ENCODE results near the gene CRY2.
A peak's percentile ranks its signal among the peaks of the same experiment; 100 is the strongest.
"Not testable (repeated sequence)": the region's sequence is repeated elsewhere in the genome, so short reads cannot be mapped to it uniquely, and the experiment has no call there.

Gene CRY2

DNA sequence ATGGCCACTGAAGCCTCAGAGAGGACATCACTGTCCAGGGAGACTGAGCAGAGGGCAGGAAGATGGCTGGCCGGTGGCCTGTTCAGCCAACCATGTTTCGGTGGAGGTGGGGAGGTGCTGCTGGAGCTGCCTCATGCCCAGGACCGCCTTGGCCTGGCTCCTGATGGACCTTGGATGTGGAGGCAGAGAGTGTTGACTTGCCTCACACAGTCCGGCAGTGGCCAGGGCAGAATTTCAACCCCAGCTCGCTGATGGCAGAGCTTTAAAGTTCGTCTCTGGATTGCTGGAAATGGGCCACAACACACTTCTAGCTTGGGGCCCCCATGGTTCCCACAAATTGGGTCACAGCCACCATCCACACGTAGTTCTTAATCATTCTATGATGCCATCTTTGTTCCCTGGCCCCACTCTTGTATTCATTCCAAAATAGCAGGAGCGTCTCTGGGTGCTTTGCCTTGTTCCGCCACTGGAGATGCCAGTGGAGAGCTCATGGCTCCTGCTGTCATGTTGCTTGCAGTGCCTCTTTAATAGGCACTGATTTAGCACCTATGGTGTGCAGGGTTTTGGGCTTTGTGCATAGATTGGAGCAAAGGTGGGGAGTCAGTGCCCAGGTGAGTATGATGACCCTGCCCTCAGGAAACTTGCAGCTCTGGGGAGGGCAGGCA, 43.7 kb downstream of the CRY2 start:
- in situ Hi-C loops (cut with MboI; ENCODE audit: low pct_unique_long_range_greater_than_20kb, low sequenced_read_pairs), result no loop called here
- no peak for DNase-seq

GRCh38 chr11:45892856-45893255, 45.6 kb downstream of the CRY2 start:
- in situ Hi-C loops (cut with MboI; ENCODE audit: low pct_unique_long_range_greater_than_20kb, low sequenced_read_pairs), result no loop called here
- no peak for DNase-seq

DNA sequence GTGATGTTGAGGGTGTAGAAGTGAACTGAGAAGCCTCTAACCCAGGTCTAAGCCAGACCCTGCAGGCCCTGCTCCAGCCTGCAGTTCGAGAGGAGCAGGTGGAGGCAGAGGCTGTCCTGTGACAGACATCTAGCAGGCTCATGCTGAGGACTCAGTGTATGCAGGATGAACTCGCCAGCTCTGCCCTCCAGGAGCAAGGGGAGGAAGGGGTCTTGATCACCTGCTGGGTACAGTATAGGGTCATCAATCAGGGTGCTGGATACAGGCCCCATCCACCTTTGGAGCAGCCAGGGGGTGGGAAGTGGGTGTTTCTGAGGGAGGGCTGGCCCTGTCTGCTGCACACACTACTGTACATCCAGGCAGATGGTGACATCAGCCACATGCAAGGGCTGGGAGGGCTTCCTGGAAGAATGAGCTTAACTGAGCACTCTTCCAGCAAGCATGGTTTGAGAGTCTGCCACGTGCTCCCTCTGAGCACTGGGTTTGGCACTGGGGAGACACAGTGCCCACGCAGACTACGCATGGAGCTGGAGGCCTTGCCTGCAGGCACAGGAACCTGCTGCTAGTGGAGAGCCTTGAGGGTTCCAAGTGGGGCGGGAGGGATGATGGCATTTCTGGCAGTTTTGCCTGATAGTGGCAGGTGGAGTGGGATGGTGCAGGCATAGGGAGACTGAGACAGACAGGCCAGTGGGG, 47.4 kb downstream of the CRY2 start:
- in situ Hi-C loops (cut with MboI; ENCODE audit: low pct_unique_long_range_greater_than_20kb, low sequenced_read_pairs), result no loop called here
- DNase-seq, result no peak

DNA sequence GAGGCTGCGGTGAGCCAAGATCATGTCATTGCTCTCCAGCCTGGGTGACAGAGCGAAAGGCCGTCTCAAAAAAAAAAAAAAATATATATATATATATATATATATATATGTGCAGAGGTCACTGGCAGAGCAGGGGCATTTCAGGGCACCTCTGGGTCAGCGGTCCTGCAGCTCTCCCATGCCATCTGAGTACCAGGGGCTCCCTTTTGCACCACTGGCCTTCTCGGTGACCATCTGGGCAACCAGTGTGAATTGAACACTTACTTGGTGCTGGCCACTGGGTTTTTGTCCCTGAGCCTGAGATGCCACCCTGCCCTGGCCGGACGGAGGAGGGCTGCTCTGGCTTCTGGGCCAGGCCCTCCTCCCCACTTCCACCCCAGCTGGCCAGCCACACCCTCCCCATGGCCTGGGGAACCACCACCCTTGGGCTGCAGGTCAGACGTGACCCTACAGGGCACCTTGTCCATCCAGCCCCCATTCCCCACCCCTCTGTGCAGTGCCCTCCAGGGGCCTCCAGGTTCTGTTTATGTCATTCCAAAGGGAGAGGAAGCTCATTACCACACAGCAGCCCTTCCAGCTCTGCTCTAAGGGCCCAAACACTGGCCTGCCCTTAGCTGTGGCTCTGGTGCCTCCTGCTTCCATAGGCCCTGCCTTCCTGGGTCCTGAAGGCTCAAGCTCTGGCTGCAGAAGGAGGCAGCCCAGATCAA, 48.4 kb downstream of the CRY2 start:
- no peak for DNase-seq

GRCh38 chr11:45896422-45896984, 49.2 kb downstream of the CRY2 start:
- no peak for DNase-seq
- in situ Hi-C loops (cut with MboI; ENCODE audit: low pct_unique_long_range_greater_than_20kb, low sequenced_read_pairs), result no loop called here

More for the DNA sequence above, 48.4 kb downstream of the CRY2 start:
- in situ Hi-C loops (cut with MboI; ENCODE audit: low pct_unique_long_range_greater_than_20kb, low sequenced_read_pairs), result no loop called here

DNA sequence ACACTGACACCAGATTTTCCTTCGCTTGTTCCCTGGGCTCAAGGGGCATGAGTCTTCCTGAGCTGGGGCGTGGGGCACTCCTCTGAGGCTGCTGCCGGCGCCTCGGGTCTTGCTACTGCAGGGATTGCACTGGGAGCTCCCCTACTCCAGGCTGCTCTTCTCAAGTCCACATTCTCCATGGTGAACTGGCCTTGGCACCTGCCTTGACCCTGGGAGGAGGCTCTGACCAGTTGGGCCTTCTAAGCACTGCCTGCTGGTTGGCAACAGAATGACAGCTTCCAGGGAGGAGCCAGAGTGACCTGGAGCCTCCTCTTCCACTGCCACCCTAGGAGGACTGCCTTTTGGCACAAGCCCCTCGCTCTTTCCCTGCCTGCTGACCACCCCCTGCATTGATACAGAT, 50.3 kb downstream of the CRY2 start:
- DNase-seq, result no peak
- in situ Hi-C loops (cut with MboI; ENCODE audit: low pct_unique_long_range_greater_than_20kb, low sequenced_read_pairs), result no loop called here

- DNase-seq, result no peak
- in situ Hi-C loops (cut with MboI; ENCODE audit: low pct_unique_long_range_greater_than_20kb, low sequenced_read_pairs), result no loop called here
Observed at GRCh38 chr11:45899086-45899447, 51.8 kb downstream of the CRY2 start.

DNA sequence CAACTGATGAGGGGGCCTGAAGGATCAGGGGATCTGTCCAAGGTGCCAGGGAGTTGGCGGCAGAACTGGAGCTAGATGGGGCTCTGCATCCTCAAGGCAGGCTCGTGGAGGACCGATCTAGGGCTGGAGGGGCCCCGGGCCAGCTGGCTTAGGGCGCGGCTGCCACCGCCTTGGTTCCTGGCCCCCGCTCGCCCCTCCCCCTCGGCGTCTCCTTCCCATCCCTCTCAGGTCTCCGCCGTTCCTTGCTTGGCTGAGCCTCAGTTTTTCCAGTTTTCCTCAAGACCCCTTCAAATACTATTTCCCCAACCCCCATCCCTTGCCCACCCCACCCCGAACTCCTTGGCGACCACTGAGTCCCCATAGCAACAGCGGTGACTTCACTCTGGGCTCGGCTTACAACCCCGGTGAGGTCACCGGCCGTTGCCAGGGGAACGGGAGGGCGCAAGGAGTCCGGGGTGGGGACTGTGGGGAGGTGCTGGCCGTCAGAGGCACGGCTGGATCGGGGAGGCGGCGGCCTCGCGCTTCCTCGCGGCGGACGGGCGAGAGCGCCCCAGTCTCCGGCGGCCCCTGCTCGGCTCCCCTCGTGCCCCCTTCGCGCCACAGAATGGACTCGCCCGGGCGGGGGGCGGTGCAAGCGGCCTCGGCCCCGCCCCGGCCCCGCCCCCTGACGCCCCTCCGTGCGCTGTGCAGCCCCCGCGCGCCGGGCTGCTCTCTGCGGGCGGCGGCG, 52.3 kb downstream of the CRY2 start:
- in situ Hi-C loops (cut with MboI; ENCODE audit: low pct_unique_long_range_greater_than_20kb, low sequenced_read_pairs), result no loop called here
- peak; percentile 57 for DNase-seq

DNA sequence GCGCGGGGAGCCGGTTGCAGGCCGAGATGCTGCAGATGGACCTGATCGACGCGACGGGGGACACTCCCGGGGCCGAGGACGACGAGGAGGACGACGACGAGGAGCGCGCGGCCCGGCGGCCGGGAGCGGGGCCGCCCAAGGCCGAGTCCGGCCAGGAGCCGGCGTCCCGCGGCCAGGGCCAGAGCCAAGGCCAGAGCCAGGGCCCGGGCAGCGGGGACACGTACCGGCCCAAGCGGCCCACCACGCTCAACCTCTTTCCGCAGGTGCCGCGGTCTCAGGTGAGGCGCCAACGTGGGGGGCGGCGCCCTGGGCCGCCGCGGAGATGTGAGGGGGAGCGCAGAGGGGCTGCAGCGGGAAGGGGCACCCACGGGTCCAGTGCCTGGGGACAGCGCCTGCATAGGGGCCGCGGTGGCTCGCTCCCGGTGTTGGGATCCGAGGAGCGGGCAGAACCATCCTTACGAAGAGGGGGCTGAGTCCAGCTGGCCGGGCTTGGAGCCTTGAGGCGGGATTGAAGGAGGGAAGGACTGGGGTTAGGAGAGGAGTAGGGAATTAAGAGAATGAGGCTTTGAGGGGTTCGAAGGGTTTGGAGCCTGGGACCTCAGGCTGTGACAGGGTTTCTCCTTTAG, 53.0 kb downstream of the CRY2 start:
- in situ Hi-C loops (cut with MboI; ENCODE audit: low pct_unique_long_range_greater_than_20kb, low sequenced_read_pairs); DNase-seq: not testable (repeated sequence)

- in situ Hi-C loops (cut with MboI; ENCODE audit: low pct_unique_long_range_greater_than_20kb, low sequenced_read_pairs), result no loop called here
- DNase-seq, result no peak
Observed at GRCh38 chr11:45900916-45901617, 53.8 kb downstream of the CRY2 start.

- in situ Hi-C loops (cut with MboI; ENCODE audit: low pct_unique_long_range_greater_than_20kb, low sequenced_read_pairs), result no loop called here
- DNase-seq, result no peak
Observed at GRCh38 chr11:45901626-45902025, 54.4 kb downstream of the CRY2 start.

- no peak for DNase-seq
- in situ Hi-C loops (cut with MboI; ENCODE audit: low pct_unique_long_range_greater_than_20kb, low sequenced_read_pairs), result no loop called here
Observed at GRCh38 chr11:45902452-45903380, 55.4 kb downstream of the CRY2 start.

GRCh38 chr11:45904309-45904915, 57.1 kb downstream of the CRY2 start:
- no peak for DNase-seq
- in situ Hi-C loops (cut with MboI; ENCODE audit: low pct_unique_long_range_greater_than_20kb, low sequenced_read_pairs), result no loop called here

- no peak for DNase-seq
- in situ Hi-C loops (cut with MboI; ENCODE audit: low pct_unique_long_range_greater_than_20kb, low sequenced_read_pairs), result no loop called here
Observed at GRCh38 chr11:45905095-45905494, 57.8 kb downstream of the CRY2 start.

DNA sequence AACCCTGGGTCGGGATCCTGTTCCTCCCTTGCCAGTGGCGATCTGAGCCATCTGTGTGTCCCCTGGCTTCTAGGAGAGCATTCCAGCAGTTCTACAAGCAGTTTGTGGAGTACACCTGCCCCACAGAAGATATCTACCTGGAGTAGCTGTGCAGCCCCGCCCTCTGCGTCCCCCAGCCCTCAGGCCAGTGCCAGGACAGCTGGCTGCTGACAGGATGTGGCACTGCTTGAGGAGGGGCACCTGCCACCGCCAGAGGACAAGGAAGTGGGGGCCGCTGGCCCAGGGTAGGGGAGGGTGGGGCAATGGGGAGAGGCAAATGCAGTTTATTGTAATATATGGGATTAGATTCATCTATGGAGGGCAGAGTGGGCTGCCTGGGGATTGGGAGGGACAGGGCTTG, 58.3 kb downstream of the CRY2 start:
- in situ Hi-C loops (cut with MboI; ENCODE audit: low pct_unique_long_range_greater_than_20kb, low sequenced_read_pairs), result not testable (repeated sequence)

DNA sequence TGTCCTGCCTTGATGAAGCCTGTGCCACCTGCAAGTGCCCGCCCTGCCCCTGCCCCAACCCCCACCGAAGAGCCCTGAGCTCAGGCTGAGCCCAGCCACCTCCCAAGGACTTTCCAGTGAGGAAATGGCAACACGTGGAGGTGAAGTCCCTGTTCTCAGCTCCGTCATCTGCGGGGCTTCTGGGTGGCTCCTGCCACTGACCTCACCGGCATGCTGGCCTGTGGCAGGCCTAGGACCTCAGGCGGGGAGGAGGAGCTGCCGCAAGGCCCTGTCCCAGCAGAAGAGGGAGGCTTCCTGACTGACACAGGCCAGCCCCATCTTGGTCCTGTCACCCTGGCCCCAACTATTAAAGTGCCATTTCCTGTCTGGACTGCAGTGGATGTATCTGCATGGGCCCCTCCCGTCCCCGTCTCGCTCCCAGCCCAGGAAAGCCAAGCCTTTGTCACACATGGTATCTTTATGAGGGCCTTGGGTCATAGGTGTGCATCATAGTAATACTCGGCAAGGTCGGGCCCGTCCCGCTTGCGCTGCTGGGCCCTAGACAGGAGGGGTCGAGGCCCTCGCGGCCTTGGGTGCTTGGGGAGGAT, 58.9 kb downstream of the CRY2 start:
- in situ Hi-C loops (cut with MboI; ENCODE audit: low pct_unique_long_range_greater_than_20kb, low sequenced_read_pairs), result no loop called here
- DNase-seq, result no peak

More for the DNA sequence above, 58.3 kb downstream of the CRY2 start:
- not testable (repeated sequence) for DNase-seq

Data from KBM-7 (cell line).